Caco-2 (cell line): ENCODE measurements around the gene TCF7L2. TPM values are rescaled to one million over a fixed set of nuclear protein-coding genes. Genes with fewer than 3 reads are reported as not detected.
A peak's percentile ranks its signal among the peaks of the same experiment; 100 is the strongest.

Source experiments
- BruUV-seq: library from RNA; stranded (reverse); fragments of 400-500 nt; replicated peaks from 2 replicates; lab custom pipeline; 2021; lab: Mats Ljungman, UMichigan
- CTCF ChIA-PET: fragments of 300-600 bp; sonication (Branson Sonifier 250); formaldehyde crosslinking; loops from one replicate; lab custom pipeline; 2022; ENCODE audit warnings: antibody characterized with exemption; lab: Charles Lee
- POLR2A ChIA-PET: fragments of 300-600 bp; sonication (Branson Sonifier 250); formaldehyde crosslinking; loops from one replicate; lab custom pipeline; 2022; ENCODE audit warnings: antibody characterized with exemption; lab: Charles Lee
- DNase-seq, 2 experiments: peaks; one replicate each; pipeline versions ENCODE4 v3.0.0 to v3.0.0-alpha.2; 2020 to 2022
- H3K27me3 ChIP-seq: replicated peaks from 2 replicates; pipeline ENCODE4 v1.6.0; 2011; ENCODE audit warnings: low read length; ENCODE audit not compliant: control insufficient read depth, insufficient read depth
- H3K36me3 ChIP-seq: 2 replicates; pipeline ENCODE4 v1.5.1; 2011; ENCODE audit warnings: low read length; ENCODE audit not compliant: control insufficient read depth, insufficient read depth
- H3K4me1 ChIP-seq: fragments of 250-450 bp; sonication (Bioruptor Pico); 2 replicates; pipeline ENCODE4 v1.5.1; 2020; ENCODE audit warnings: mild to moderate bottlenecking
- H3K4me3 ChIP-seq: 2 replicates; pipeline ENCODE4 v1.5.1; 2011; ENCODE audit warnings: low read depth, mild to moderate bottlenecking, control low read depth, low read length
- H3K9me3 ChIP-seq: fragments of 250-450 bp; sonication (Bioruptor Pico); 2 replicates; pipeline ENCODE4 v1.5.1; 2020; ENCODE audit warnings: mild to moderate bottlenecking, moderate library complexity
- H3K27ac Mint-ChIP-seq: one replicate; pipeline ENCODE4 v1.8.0; 2022; ENCODE audit warnings: mixed read lengths; ENCODE audit not compliant: unreplicated experiment
- H3K27me3 Mint-ChIP-seq: one replicate; pipeline ENCODE4 v1.8.0; 2022; ENCODE audit warnings: mixed read lengths; ENCODE audit not compliant: insufficient read depth, unreplicated experiment
- H3K36me3 Mint-ChIP-seq: one replicate; pipeline ENCODE4 v1.8.0; 2022; ENCODE audit warnings: mild to moderate bottlenecking, mixed read lengths; ENCODE audit not compliant: insufficient read depth, unreplicated experiment
- H3K4me1 Mint-ChIP-seq: one replicate; pipeline ENCODE4 v1.8.0; 2022; ENCODE audit warnings: low read depth, mixed read lengths; ENCODE audit not compliant: unreplicated experiment
- H3K4me3 Mint-ChIP-seq: one replicate; pipeline ENCODE4 v1.8.0; 2022; ENCODE audit warnings: mild to moderate bottlenecking, moderate library complexity, mixed read lengths; ENCODE audit not compliant: unreplicated experiment
- H3K9me3 Mint-ChIP-seq: one replicate; pipeline ENCODE4 v1.8.0; 2022; ENCODE audit warnings: mixed read lengths; ENCODE audit not compliant: unreplicated experiment
- CTCF ChIP-seq, 2 experiments: fragments of 200-600 bp in 1 of 2; IDR thresholded peaks; 1 replicate in 1 of 2; 2 replicates in 1 of 2; pipeline versions ENCODE4 v1.5.1 to v1.8.0; 2011 to 2022; ENCODE audit warnings: antibody characterized with exemption in 1 of 2, control low read depth in 1 of 2, inconsistent platforms in 1 of 2, low read depth in 1 of 2, low read length in 1 of 2, mild to moderate bottlenecking in 1 of 2, moderate library complexity in 1 of 2; ENCODE audit not compliant: insufficient read depth in 1 of 2, severe bottlenecking in 1 of 2, unreplicated experiment in 1 of 2
- intact Hi-C: fragments of 100-400 bp; cut with micrococcal nuclease; formaldehyde crosslinking; loops from one replicate; pipeline ENCODE4 v1.10.0; 2022; ENCODE audit not compliant: unreplicated experiment
- total RNA-seq: library from RNA; stranded (reverse); gene quantifications from 2 replicates; pipeline ENCODE4 v1.2.3, GENCODE V29; 2022

The TCF7L2 gene
- total RNA-seq, 1 experiment from 2014 or later: 45.4 TPM

GRCh38 chr10:112958275-112958995 is 8.4 kb downstream of the TCF7L2 start:
- no peaks in the 10 kb centered on the region for H3K9me3 Mint-ChIP-seq
- peaks cover 65% of the 10 kb centered on the region for H3K4me1 Mint-ChIP-seq
- no peak for TF ChIP-seq CTCF (IDR thresholded peaks at IDR 0.05; ENCODE audit: insufficient read depth in 1 of 2, low read depth in 1 of 2, low read length in 1 of 2, severe bottlenecking in 1 of 2, unreplicated experiment in 1 of 2)
- peaks cover 2% of the 10 kb centered on the region; the same call in 1 of the 2 replicates for H3K36me3 ChIP-seq
- peaks cover 69% of the 10 kb centered on the region for H3K4me1 ChIP-seq
- no peaks in the 10 kb centered on the region for H3K27me3 Mint-ChIP-seq
- H3K9me3 ChIP-seq: no peaks in the 10 kb centered on the region
- intact Hi-C loops: no loop called here
- H3K4me3 ChIP-seq: no peak overlapping the region
- H3K4me3 Mint-ChIP-seq: peak overlapping the region; percentile 1
- no peak for DNase-seq
- ChIA-PET CTCF (interaction anchor here (0.7 kb wide), 1 partner anchor 125 kb away, joined by 3 read pairs; no protein-coding TSS in a partner anchor), POLR2A (no interaction called here)
- no TSS peak for BruUV-seq
- H3K36me3 Mint-ChIP-seq: peaks cover 64% of the 10 kb centered on the region
- H3K27ac Mint-ChIP-seq: peak overlapping the region; percentile 82
- no peaks in the 10 kb centered on the region for H3K27me3 ChIP-seq

DNA sequence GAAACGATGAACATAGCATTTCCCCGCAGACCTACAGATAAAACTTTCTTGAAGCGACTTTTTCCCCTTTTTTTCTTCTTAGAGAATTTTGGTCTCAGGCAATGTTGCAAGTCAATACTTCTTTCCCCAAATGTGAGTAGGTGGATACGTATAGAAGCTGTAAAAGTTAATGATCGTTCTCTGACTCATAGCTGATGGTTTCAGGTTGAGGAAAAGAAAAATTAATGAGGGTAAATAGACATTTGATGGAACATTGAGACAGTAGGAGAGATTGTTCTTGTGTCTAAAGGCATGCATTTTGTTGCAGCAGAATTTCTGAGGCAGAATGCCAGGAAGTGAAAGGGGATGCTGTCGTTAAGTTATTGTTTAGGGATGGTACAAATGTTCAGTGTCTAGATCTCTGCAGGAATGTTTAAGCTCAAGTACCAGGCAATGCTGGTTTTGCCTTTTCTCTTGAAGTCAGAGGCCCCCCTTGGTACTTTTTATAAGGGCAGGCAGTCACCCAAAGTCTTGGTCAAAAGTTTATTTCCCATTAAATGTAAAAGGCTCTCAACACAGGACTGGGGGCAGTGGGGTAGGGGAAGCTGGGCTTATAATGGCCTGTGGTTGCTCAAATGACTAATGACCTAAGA is 9.3 kb downstream of the TCF7L2 start:
- intact Hi-C loops: no loop called here
- CTCF ChIA-PET: interaction anchor here (0.7 kb wide), 1 partner anchor 125 kb away, joined by 3 read pairs; no protein-coding TSS in a partner anchor
- no peak for TF ChIP-seq CTCF (IDR thresholded peaks at IDR 0.05; ENCODE audit: insufficient read depth in 1 of 2, low read depth in 1 of 2, low read length in 1 of 2, severe bottlenecking in 1 of 2, unreplicated experiment in 1 of 2)
- Histone ChIP-seq H3K9me3 (no peaks in the 10 kb centered on the region), H3K27me3 (no peaks in the 10 kb centered on the region), H3K4me1 (peaks cover 69% of the 10 kb centered on the region), H3K4me3 (no peak overlapping the region), H3K36me3 (peaks cover 2% of the 10 kb centered on the region; the same call in 1 of the 2 replicates)
- peak overlapping the region; percentile 1 for H3K4me3 Mint-ChIP-seq
- H3K4me1 Mint-ChIP-seq: peaks cover 73% of the 10 kb centered on the region
- no peaks in the 10 kb centered on the region for H3K9me3 Mint-ChIP-seq
- H3K27me3 Mint-ChIP-seq: no peaks in the 10 kb centered on the region
- peak overlapping the region; percentile 82 for H3K27ac Mint-ChIP-seq
- DNase-seq: no peak
- peaks cover 65% of the 10 kb centered on the region for H3K36me3 Mint-ChIP-seq
- no TSS peak for BruUV-seq
- POLR2A ChIA-PET: interaction anchor here (0.6 to 1.1 kb wide), 2 partner anchors 9 to 78 kb away, joined by 3 read pairs; partner anchors contain the start of gene TCF7L2

- intact Hi-C loops: no loop called here
- Histone ChIP-seq H3K36me3 (peaks cover 2% of the 10 kb centered on the region; the same call in 1 of the 2 replicates), H3K27me3 (no peaks in the 10 kb centered on the region), H3K4me1 (peaks cover 64% of the 10 kb centered on the region), H3K9me3 (no peaks in the 10 kb centered on the region), H3K4me3 (no peak overlapping the region)
- no peak for TF ChIP-seq CTCF (IDR thresholded peaks at IDR 0.05; ENCODE audit: insufficient read depth in 1 of 2, low read depth in 1 of 2, low read length in 1 of 2, severe bottlenecking in 1 of 2, unreplicated experiment in 1 of 2)
- peak overlapping the region; percentile 82 for H3K27ac Mint-ChIP-seq
- ChIA-PET CTCF (interaction anchor here (0.6 kb wide), 1 partner anchor 372 kb away, joined by 5 read pairs; no protein-coding TSS in a partner anchor), POLR2A (no interaction called here)
- H3K27me3 Mint-ChIP-seq: no peaks in the 10 kb centered on the region
- no peak for DNase-seq
- BruUV-seq: no TSS peak
- H3K9me3 Mint-ChIP-seq: no peaks in the 10 kb centered on the region
- H3K4me3 Mint-ChIP-seq: peak overlapping the region; percentile 24
- peaks cover 78% of the 10 kb centered on the region for H3K4me1 Mint-ChIP-seq
- H3K36me3 Mint-ChIP-seq: peaks cover 71% of the 10 kb centered on the region
Observed at GRCh38 chr10:112960151-112960681, 10.2 kb downstream of the TCF7L2 start.
